HG02885 (cell line): Measurements from ENCODE around the gene GRID2.

Experiments
- ATAC-seq: cut with Tn5 transposase; IDR thresholded peaks from one replicate; pipeline ENCODE4 v1.9.1; 2021; ENCODE audit warnings: mild to moderate bottlenecking; ENCODE audit not compliant: unreplicated experiment, poor library complexity

Gene GRID2

DNA sequence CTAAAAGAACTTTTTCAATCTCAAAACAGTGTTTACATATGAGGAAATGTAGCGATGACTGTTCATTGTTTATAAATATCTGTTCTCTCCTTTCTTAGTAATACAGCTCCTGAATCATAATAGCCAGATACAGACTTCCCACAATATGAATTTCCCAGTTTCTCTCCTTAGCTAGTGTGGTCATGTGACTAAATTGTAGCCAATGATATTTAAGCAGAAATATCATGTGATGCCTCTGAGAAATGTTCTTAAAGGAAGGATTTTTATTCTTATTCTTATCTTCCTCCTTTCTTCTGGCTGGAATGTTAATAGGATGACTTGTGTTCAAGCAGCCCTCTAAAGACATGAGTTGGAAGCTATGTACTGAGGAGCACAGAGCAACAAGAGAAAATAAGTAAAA, 1141.1 kb downstream of the GRID2 start:
- ATAC-seq: no peak

DNA sequence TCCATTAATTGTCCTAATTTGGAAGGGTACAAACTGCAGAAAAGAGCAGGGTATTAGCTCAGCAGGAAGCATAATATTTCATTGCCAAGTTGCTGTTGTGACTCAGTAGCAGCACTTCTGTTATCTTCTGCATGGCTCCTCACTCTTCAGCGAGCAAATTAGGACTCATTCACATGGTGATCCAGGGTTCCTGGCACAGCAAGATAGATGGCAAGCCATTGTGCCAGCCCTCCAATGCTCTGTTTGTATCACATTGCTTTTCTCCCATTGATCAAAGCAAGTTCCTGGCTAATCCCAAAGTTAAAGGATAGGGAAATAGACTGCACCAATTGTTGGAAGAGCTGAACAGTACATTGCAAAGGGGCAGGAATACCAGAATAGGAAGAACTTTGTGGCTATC, 1142.3 kb downstream of the GRID2 start:
- ATAC-seq: no peak

DNA sequence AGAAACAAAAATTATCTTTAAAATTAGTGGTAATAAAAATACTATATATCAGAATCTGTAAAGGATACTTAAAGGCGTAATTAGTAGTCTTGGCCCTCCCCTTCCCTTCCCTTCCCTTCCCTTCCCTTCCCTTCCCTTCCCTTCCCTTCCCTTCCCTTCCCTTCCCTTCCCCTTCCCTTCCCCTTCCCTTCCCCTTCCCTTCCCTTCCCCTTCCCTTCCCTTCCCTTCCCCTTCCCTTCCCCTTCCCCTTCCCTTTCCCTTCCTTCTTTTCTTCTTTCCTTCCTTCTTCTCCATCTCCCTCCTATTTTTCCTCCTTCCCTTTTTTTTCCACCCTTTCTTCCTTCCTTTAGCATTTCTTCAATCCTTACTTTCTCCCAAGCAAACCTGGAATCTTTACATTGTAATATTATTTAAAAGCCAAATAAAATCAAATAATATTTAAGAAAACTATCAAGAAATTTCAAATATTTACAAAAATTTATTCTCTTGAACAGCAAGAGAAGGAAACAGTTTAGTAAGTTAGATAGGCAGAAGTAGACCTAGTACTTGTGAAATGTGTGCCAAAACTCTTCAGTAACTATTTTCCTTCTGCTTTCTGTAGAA, 1145.0 kb downstream of the GRID2 start:
- no peak for ATAC-seq

DNA sequence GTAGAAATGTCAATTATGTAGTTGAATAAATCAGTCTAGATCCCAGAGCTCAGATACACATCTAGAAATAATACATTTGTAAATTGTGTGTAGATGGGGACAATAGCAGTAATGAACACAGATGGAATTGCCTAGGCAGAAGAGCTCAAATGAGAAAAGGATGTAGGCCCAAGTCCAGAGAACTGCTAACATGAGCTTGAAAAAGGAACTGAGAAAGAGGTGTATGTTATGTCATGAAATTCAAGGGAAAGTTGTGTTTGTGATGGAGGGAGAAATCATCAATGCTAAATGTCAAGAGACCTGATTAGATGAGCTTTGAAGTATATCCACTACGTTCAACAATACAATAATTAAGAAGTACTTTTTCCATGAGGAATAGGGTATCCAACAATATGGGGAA, 1148.2 kb downstream of the GRID2 start:
- ATAC-seq: no peak

DNA sequence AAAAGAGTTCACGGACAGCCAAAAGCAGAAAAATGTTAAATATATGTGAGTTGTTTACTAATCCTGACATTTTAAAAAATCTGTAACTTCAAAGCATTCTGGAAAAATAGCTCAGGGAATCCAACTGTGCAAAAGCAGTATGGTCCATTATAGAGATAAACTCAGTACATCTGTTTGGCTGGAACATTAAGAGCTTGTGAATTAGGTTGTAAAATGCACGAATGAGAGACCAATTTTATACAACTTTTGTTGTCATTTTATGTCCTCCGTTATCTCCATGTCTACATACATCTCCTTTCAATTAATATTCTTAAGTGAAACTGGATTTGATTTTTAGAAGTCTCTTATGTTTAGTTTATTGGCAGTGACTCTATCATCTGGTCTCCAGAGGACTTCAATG, 1157.8 kb downstream of the GRID2 start:
- ATAC-seq: no peak

DNA sequence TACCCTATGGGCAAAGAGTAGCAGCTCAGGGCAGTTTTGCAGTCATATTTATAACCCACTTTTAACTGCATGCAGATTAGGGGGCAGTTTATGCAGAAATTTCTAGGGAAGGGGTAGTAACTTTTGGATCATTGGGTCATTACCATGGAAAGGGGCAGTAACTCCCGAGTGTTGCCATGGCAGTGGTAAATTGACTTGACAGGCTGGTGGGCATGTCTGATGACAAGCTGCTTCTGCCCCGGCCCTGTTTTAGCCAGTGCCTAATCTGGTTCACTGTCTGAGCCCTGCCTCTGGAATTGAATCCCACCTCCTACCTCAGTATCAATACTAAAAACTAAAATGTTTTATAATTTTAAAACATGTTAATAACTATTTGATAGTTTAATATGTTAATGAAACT, 1162.7 kb downstream of the GRID2 start:
- ATAC-seq: no peak

DNA sequence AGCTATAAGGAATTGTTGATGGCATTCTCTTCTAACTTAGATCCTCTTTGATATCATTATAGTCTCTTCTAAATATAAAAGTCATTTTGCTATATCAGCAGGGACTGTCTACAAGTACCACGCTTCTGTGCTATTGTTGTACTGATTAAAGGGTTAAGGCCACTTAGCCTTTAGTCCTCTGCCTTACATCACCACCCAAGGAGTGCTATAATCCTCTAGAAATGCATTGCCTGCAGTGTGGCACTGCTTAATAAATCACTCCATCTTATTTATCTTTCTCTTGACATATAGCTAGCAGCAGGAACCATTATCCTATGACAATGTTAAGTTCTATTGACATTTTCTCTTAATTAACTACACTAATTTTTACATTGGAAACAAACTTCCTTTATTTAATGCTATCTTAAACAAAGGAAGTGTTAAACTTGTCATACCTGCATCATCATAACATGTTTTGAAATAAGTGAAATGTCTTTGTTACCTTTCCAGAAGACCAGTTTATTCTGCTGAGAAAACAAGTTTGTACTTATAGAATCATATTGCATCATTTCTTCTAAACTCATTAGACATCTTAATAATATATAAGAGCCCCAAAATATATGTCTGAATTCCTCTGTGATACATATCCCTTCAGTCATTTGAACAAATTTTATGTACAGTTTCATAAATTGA, 1163.9 kb downstream of the GRID2 start:
- no peak for ATAC-seq

DNA sequence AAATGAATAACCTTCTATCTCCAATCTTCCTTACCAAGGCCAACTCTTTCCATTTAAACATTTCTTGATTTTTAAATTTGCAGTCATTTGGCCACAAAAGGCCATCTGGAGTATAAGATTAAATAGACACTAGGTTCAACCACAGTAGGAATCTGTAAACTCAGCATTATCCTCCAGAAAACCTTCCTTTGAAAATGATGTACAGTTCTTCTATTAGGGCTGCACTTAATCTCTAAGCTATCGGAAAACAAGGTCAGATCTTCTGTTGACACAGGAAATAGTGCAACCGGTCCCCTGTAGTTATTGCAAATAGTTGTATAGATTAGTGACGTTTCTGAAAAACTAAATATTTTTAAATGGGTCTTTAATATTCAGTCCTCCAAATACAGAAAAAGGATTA, 1165.8 kb downstream of the GRID2 start:
- ATAC-seq: no peak

DNA sequence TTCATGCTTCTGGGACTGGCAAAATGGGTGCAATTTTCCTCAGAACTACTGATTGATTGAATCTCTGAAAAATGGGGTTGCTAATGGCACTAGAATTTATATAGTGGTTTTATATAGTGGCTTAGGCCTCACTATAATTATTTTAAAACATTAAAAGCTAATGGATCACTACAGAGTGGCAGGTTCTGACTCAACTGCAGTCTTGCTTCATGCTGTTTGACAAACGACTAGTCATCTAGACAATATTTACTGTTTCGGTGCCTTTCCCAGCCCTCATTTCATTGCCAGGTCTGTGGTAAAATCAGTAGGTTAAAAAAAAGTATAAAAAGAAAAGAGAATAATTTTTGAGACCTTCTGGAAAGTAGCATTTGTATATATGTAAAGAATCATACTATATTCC, 1172.0 kb downstream of the GRID2 start:
- ATAC-seq: no peak

DNA sequence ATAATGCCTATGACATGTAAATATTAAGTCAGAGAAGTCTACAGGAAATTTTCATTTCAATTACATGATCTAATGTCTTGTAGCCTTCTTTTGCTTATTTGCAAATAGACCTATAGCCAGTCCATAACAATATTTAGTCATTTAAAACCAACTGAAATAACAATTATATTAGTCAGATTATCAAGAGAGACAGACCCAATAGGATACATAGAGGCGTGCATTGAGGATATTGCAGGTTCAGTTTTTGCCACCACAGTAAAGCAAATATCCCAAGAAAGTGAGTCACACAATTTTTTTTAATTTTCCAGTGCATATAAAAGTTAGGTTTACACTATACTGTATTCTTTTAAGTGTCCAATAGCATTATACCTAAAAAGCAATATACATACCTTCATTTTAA, 1175.0 kb downstream of the GRID2 start:
- no peak for ATAC-seq

DNA sequence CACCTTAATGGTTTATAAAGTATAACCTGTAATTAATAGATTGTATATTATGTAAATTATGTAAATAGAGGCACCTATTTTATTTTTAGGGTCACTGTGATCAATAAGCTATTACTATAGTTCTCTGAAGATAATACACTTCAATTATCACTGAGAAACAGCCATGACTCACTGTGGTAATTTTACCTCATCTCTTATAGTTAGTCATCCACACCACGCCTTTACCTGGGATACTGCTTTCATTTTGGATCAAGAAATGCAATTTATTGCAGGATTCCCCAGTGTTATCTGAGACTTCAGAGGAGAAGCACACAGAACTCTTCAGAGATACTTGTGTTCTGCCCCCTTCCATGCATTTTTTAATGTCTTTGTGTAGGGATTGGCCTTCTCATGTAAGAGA, 1176.7 kb downstream of the GRID2 start:
- ATAC-seq: no peak

DNA sequence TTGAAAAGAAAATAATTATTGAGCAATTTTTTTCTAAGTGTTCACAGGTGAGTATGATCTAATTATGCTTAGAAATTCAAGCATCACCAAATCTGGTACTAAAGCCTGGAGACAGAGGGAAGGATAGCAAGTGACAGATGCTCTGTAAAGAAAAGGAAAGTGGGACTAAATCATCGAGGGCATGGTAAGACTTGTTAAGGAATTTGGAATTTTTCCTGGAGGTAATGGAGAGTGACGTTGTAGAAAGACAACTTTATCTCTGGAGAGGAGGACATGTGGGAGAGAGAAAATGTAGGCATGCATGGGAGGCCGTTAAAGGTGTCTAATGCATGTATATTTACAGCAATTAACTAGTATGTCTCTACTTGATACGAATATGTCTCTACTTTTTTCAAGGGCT, 1191.6 kb downstream of the GRID2 start:
- ATAC-seq: no peak

DNA sequence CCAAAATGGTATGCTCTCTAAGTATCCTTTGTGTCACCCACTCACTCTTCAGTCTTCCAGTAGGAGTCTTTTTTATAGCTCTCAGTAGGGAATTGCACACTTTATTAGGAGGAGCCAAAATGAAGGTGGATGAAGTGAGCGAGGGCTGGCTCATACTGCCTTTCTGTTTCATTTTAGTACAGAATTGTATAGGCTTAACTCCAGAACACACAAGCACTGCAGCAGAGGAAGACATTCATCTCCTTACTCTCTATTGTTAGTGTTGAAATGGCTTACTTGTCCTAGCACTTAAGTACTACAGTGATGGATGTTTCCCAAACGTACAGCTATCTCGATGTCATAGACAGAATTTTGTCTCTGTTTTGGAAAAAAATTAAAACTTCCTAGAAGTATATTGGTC, 1197.5 kb downstream of the GRID2 start:
- no peak for ATAC-seq

DNA sequence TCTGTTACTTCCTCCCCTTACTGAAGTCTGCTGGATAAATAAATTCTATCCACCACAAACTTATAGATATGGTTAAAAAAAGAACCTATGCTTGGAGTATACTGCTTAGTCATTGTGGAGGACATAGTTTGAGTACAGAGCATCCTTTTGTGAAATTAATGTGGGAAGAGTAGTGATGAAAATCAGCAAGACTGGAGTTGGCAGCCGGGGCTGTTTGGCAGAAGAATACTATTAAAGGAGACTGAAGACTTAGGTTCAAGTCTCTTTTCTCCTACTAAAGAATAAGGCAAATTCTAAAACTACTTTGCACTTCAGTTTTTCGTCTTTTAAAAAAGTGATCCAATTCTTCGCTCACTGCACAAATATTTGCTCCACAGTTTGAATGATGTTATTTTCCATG, 1198.2 kb downstream of the GRID2 start:
- no peak for ATAC-seq

DNA sequence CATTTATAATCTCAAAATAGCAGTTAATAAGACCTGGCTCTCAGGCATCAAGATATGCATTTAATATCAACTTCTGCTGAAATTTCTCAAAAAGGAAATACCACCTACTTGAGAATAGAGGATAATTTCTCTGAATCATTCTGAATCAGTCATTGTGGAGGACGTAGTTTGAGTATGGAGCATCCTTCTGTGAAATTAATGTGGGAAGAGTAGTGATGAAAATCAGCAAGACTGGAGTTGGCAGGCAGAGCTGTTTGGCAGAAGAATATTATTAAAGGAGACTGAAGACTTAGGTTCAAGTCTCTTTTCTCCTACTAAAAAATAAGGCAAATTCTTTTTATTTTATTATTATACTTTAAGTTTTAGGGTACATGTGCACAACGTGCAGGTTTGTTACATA, 1199.2 kb downstream of the GRID2 start:
- no peak for ATAC-seq

DNA sequence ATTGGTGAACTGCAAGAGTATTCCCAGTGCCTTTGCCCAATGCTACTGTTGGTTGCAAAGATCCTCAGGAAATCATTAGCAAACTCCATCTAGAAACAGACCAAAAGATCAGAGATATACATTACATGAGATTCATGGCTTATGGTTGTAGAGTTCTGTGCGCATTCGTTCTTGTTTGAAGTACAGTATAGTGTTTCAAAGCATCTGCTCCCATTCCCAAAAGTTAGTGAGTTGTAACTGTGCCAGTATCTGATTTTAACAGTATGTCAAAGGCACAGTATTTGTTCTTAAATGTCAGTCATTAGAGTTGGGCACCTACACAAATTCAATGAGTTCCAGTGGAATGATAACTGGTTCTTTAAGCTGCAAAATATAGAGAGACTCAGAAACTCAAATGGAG, 1210.1 kb downstream of the GRID2 start:
- no peak for ATAC-seq

DNA sequence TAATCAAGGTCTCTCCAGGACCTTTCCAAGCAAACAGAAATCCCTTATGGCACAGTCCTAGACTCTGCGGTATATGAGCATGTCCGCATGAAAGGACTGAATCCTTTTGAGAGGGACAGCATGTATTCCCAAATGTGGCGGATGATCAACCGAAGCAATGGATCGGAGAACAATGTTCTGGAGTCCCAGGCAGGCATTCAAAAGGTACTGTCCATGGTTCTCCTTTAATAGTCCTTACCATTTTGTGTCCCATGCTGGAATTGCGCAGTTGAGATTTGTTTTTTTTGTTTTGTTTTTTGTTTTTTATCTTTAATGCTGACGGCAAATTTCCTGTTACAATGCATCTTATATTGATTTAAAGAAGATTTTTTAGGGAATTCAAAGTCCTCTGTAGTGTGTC, 1211.4 kb downstream of the GRID2 start:
- no peak for ATAC-seq

DNA sequence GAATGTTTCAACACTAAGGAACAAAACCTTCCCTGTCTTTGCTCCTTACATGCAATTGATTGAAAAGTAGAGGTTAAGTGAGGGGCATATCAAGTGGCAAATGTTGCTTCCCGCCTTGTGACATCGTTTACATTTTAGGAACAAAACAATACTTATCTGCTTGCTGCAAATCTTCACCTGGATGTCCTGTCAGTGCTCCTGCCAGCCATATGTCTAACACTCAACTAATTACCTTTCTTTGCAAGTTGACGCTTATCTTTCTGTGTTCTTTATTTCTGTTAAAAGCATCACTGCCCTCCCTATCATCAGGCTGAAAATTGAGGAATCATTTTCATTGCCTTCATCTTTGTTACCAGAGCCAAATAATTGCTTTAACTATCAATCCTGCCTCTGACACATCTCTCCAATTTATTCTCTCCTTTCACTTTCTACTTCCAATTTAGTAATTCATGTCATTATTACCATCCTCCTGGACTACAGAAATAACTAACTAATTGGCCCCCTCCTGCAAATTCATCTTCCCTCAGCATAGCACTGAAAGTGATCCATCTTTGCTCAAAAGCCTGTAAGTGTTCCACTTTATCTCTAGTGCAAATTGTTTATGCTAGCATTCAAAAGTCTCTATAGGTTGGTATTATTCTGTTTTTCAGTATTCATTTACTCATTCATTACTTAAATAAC, 1226.1 kb downstream of the GRID2 start:
- no peak for ATAC-seq

DNA sequence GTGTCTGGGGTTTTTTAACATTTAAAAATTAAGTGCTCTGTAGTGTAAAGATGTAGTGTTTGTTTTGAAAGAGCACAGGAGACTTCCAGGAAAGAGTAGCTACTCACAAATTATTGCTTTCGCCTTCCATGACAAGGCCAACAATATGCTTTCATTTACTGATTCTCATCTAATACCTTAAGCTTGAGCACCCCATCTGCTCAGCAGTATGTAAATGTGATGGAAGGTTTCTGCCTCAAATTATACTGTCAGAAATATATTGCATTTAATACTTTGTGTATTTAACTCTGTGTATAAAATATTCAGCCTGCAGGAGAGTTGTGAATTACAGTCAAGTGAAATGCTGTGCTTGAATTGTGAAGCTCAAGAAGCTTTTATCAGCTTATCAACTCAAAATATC, 1228.5 kb downstream of the GRID2 start:
- no peak for ATAC-seq

DNA sequence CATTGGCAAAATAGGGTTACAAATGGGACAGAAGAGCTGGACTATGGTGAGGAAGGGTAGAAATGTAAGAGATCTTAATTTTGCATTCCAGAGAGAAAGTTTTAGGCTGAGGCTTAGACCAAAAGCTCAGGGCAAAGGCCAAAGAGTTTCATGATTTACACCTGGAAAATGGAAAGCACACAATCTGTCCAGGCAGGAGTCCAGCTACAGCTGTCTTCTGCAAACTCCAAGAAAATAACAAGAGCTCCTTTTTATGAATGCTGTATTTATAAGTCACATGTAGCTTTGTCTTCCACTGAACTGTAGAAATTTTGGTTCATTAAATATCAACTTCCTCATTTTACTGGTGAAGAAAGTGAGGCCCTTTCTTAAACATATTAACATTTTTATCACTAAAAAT, 1236.8 kb downstream of the GRID2 start:
- ATAC-seq: no peak

DNA sequence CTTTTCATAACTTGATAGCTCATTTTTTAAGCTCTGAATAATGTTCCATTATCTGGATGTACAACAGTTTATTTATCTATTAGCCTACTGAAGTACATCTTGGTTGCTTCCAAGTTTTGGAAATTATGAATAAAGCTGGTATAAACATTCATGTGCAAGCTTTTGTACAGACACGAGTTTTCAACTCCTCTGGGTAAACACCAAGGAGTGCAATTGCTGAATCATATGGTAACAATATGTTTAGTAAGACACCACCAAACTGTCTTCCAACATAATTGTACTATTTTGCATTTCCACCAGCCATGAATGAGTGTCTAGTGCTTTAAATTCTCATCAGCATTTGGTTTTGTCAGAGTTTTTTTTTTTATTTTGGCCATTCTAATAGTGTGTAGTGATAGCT, 1258.1 kb downstream of the GRID2 start:
- no peak for ATAC-seq

DNA sequence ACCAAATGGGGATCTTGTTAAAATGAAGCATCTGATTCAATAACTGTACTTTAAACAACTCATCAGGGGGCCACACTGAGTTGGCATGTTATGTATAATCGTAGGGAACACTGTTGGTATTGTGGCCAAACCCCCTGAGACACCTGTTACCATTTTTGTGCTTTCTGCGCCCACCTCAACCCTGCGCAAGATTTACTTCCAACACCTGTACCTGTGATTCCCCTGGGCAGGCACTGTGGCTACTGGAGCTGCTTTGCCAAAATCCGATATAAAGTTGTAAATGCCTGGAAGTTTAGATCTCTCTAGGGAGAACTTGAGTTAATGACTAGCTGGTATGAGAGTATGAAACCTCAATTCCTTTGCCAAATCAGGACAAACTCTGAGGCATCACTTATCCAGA, 1265.0 kb downstream of the GRID2 start:
- ATAC-seq: no peak
